NCI-H1105 treated with DMSO at 0.1 percent for 48 hours (cell line): ENCODE data around the gene DDX20.
A peak's percentile ranks its signal among the peaks of the same experiment; 100 is the strongest.

Experiments
- DNase-seq: peaks from one replicate; lab custom pipeline; 2025; lab: John Stamatoyannopoulos, UW

Gene DDX20

GRCh38 chr1:111755331-111756123 is at the start of gene DDX20:
TSS of gene DDX20 (plus strand) at chr1:111755901. CDS start at chr1:111755925, 24 bp downstream.
- peak; percentile 98 for DNase-seq

- no peak for DNase-seq
Measured at GRCh38 chr1:111706921-111707320, 48.8 kb upstream of the DDX20 start.

GRCh38 chr1:111707906-111708305 is 47.8 kb upstream of the DDX20 start:
- no peak for DNase-seq

DNA sequence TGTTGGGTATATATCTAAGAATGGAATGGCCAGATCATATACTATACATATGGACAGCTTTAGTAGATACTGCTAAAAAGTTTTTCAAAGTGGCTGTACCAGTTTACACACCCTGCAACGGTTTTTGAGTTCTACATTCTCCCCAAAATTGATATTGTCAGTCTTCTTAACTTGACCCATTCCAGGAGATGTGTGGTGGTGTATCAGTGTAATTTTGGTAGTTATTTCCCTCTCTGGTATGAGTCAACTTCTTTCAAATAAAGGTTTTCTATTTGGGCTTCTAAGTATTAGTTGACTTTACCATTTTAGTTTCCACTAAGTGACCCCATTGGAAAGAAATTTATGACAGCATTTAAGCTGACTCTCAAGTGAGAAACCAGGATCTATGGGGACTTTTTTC is 45.7 kb upstream of the DDX20 start:
- DNase-seq = no peak

- DNase-seq = no peak
Measured at GRCh38 chr1:111716333-111716732, 39.4 kb upstream of the DDX20 start.

- no peak for DNase-seq
Measured at GRCh38 chr1:111717450-111717849, 38.3 kb upstream of the DDX20 start.

DNA sequence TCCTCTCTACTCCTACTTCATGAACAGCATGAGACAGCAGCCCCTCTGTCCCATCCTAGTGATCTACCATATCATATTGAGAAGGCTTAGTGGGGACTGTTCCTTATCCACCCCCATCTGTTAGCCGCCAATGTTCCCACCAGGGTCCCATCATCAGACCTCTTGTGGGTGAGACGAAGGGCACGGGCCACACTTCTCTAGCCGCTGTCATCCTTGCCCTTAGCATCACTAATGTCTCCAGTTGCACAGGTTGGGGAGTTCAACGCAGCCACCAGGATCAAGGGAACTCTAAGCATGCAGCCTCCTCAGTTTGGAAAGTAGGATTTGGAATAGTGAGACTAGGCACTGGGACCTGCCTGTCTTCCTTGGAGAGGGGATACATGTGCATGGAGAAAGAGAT is 36.6 kb upstream of the DDX20 start:
- DNase-seq = no peak

GRCh38 chr1:111719674-111720132 is 36.0 kb upstream of the DDX20 start:
- DNase-seq = no peak

DNA sequence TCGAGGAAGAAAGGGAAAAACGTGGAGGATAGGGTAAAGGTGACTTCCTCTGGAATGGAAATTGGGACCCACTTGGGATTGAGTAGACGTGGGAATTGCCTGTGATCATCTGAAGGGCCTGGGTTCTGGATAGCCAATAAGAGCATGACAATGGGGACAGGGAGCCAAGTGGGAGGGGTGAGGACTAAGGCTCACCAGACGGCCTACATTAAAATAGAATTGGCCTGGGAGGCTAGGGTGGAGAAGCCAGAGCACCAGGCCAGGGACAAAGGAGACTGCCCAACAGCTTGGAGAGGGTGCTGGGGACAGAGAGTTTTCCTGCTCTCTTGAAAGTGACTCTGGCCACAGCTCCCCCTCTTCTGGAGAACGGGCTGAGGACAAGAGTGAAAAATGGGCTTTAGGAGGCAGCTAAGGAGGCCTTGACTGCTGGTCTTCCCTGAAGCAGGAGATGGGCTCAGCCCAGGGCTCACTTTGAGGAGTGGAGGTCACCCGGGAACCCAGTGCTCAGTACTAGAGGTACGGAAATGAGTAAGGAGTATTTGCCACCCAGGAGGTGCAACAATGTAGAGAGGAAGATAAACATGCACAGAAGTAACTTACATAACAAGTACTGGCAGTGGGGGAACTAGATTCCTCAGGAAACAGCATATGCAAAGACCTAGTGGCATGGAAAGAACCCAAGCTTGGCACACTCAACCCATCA is 35.3 kb upstream of the DDX20 start:
- DNase-seq = no peak

- DNase-seq = no peak
Measured at GRCh38 chr1:111720977-111721786, 34.5 kb upstream of the DDX20 start.

DNA sequence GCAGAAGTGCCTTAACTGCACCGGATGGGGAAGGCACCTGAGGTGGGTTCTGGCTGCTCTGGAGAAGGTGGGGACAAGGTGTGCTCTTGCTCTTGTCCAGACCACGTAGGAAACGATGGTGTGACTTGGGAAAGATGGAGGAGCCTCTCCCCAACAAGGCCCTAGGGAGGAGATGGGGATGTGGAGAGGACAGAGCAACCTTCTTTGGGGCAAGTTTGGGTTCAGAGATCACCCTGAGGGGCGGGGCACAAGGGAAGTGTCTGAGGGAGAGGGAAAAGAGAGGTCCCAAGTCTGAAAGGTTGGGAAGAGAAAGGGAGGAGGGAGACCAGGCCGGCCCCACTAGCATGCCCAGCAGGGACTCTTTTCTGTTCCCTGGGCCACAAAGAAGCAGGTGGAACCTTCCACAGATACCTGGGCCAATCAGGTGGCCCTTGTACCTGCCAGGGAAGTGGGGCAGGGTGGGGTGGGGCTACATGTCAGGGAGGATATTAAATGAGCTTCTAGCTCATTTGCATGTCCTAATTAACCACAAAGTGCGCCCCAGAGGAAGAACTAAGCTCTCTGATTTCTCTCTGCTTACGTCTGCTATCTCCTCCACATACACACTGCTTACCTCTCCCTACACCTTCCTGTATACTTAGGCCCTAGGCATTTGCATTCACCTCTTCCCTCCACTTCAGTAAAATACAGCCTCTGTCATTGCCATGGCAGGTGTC is 32.5 kb upstream of the DDX20 start:
- no peak for DNase-seq

DNA sequence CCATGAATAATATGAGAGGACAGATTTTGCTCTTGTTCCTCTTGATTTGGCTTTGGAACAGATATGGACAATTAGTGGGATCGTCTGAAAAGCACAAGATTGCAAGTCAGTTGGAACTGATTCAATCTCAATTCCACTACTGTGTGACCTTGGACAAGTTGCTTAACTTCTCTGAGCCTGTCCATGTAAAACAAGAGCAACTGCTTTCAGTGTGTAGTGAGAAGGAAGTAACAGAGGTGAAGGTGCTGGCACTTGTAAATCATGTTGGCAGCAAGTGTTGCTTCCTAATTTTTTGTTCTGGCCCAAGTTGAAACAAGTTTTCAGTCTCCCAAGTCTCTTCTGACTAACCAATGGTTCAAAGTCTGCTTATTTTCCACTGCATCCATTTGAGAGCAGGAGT is 31.8 kb upstream of the DDX20 start:
- no peak for DNase-seq

- DNase-seq = no peak
Measured at GRCh38 chr1:111725192-111725591, 30.5 kb upstream of the DDX20 start.

DNA sequence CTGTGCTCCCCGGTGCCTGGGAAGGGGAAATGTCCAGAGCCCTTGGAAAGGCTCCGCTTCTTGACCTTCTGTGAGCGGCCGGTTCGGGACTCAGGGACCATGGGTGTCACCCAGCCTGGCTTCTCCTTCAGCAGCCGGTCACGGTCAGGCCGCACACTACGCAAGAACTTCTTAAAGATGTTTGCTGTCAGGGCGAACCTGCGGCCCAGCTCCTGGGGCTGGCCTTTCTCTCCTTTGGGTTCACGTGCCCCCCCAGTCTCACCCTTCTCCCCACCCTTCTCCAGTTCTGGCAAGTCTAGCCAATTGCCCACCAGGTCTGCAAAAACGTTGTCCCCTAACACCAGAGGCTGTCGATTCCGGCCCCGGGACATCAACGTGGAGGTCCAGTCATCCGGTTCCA is 28.6 kb upstream of the DDX20 start:
- DNase-seq = no peak

GRCh38 chr1:111729271-111729921 is 26.3 kb upstream of the DDX20 start:
- DNase-seq = no peak

- no peak for DNase-seq
Measured at GRCh38 chr1:111729946-111730681, 25.6 kb upstream of the DDX20 start.

DNA sequence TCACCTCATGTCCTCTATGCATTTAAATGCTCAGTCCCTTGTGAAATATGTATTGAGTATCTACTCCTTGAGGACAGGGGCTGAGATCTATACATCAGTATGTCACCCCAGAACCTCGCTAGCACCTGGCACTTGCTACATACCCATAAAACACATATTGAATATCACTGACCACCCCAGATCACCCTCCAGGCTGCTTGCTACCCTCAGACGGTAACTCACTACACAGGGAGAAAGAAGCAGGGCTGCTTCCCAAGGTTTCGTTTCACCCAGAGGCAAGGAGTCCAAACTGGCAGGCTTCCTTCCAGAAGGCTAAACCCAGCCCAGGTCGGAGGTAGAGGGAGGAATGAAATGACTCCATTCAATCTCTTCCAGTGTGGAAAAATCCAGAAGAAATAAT is 25.0 kb upstream of the DDX20 start:
- DNase-seq = no peak

DNA sequence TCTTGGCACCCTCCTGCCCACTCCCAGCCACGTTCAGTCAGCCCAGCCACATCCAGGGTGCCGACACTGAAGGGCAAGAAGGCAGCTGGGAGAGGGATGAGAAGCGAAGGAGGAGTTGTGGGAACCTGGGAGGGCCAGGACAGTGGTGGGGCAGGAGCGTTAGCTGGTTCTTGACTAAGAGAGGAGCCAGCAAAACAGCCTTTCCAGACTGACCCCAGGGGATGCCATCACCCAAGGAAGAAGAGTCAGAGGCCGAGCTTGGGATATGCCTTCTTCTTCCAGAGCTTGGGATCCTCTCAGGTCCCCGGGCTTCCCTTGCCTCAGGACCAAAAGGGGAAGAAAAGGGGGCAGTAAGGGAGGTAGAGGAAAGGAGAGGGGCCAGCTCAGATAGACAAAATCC is 23.7 kb upstream of the DDX20 start:
- DNase-seq = no peak

- DNase-seq = no peak
Measured at GRCh38 chr1:111732718-111733117, 23.0 kb upstream of the DDX20 start.

DNA sequence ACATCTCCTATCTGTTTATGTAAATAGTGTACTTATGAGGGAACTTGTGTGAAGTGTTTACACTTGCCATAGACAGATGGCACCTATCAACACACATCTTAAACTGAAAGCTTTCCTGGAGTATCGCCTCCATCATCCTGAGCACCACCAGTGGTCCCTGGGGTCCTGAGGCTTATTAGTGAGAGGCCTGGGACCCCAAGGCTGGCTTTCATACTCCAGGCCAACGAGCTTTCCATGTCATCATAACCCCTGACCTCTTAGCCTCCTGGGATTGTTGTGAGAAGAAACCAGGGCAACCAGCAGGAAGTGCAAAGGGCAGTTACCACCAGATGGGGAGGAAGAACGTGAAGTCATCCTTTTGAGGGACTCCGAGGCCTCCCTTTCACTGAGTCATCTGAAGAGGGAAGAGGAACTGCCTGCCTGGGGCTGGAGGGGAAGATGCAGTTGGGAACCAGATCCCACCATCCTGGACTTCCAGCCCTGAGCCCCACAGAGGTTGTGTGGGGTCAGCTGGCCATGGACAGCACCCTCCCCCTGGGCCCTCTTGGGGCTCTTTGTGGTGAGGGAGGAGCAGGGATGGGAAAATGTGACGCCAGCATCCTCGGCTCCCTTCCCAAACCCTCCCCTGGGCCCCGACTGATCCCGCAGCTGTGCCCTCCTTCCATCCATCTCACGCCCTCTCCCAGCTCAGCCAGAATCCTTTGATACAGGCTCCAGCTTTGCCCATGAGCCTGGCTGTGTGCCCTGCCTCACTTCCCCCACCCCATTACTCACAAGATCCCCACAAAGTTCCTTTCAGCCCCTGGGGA is 22.3 kb upstream of the DDX20 start:
- DNase-seq = no peak
